Tibial nerve (tissue), 4 donors: ENCODE data around the gene TEX22. TPM values are rescaled to one million over a fixed set of nuclear protein-coding genes. Genes with fewer than 3 reads are reported as not detected.
A peak's percentile ranks its signal among the peaks of the same experiment; 100 is the strongest.

Experiments
- DNase-seq, 2 donors: peaks; one replicate each; pipeline ENCODE4 v3.0.0-alpha.2; 2019; ENCODE audit warnings: low spot score in 2 of 2
- H3K27ac ChIP-seq, 4 donors: fragments of 200-600 bp; sonication (generic) in 3 of 4; one replicate each; pipeline ENCODE4 v1.5.1; 2017 to 2019; ENCODE audit warnings: mild to moderate bottlenecking in 1 of 4
- H3K27me3 ChIP-seq, 2 donors: fragments of 200-600 bp; sonication (generic) in 1 of 2; one replicate each; pipeline versions ENCODE4 v1.5.1 to v1.6.0; 2017 to 2019
- H3K36me3 ChIP-seq, 3 donors: fragments of 200-600 bp; sonication (generic); one replicate each; pipeline ENCODE4 v1.5.1; 2018 to 2019
- H3K4me1 ChIP-seq, 4 donors: fragments of 200-600 bp; sonication (generic) in 3 of 4; one replicate each; pipeline ENCODE4 v1.5.1; 2017 to 2019
- H3K4me3 ChIP-seq, 4 donors: fragments of 200-600 bp; sonication (generic) in 3 of 4; one replicate each; pipeline ENCODE4 v1.5.1; 2017 to 2019; ENCODE audit warnings: mild to moderate bottlenecking in 1 of 4, moderate library complexity in 1 of 4
- H3K9me3 ChIP-seq, 4 donors: fragments of 200-600 bp; sonication (generic) in 3 of 4; one replicate each; pipeline ENCODE4 v1.5.1; 2017 to 2019
- EP300 ChIP-seq, 2 donors: sonication (generic); formaldehyde crosslinking; IDR thresholded peaks; one replicate each; pipeline ENCODE4 v1.6.1; 2017; ENCODE audit warnings: antibody characterized with exemption in 2 of 2, mild to moderate bottlenecking in 1 of 2
- POLR2A ChIP-seq, 2 donors: fragments of 450-650 bp; IDR thresholded peaks; one replicate each; pipeline ENCODE4 v1.6.1; 2017; ENCODE audit warnings: antibody characterized with exemption in 2 of 2, mild to moderate bottlenecking in 2 of 2, moderate library complexity in 2 of 2
- WGBS, 2 donors: methylation state at CpG; one replicate each; pipeline ENCODE4 v1.1.5; 2018; 5-methylcytosine and 5-hydroxymethylcytosine counted together
- total RNA-seq, 4 donors: library from RNA; depleted of rRNA; stranded (reverse); fragments of >200 nt; gene quantifications; one replicate each; pipeline ENCODE4 v1.1.0, GENCODE V29; 2016
- TF ChIP-seq, protein P1 (sequence below), 5 experiments: fragments of 200-600 bp in 3 of 5; fragments of 450-650 bp in 2 of 5; sonication (generic) in 3 of 5; IDR thresholded peaks; one replicate each; pipeline ENCODE4 v1.5.1; 2016 to 2019; ENCODE audit warnings: antibody characterized with exemption in 5 of 5, mild to moderate bottlenecking in 3 of 5, moderate library complexity in 2 of 5

The TEX22 gene
- total RNA-seq, 4 donors from 2014 or later = 0.84 to 1.3 (median 1.0) TPM

DNA sequence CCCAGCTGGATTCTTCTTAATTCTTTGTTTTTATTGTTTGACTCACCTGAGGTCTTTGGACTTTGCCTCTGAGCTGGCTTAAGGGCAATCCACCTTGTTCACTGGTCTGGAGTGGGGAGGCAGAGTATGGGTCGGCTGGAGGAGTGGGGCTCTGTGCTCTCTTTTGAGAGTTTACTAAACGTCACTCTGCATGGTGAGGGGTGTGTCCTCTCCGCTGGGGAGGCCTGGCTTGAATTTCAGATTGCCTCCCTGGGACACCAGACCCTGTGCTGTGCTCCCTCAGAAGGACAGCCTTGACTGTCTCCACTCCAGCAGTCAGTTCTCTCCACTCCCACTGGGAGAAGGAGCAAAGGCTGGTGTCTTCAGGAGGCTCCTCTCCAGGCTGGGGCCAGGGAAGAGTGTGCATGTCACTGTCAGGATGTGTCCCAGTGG, 19.4 kb downstream of the TEX22 start:
- Histone ChIP-seq H3K4me3 (no peak overlapping the region), H3K9me3 (no peaks in the 10 kb centered on the region), H3K27me3 (peaks cover 0 to 6% of the 10 kb centered on the region in 2 donors), H3K27ac (no peak overlapping the region), H3K36me3 (no peaks in the 10 kb centered on the region), H3K4me1 (peaks cover 0 to 44% (median 31%) of the 10 kb centered on the region in 4 donors)
- no peak for DNase-seq
- WGBS, 2 donors = 88 to 90% methylated on average over 3 of the region's 3 CpGs
- TF ChIP-seq, protein P1, sequence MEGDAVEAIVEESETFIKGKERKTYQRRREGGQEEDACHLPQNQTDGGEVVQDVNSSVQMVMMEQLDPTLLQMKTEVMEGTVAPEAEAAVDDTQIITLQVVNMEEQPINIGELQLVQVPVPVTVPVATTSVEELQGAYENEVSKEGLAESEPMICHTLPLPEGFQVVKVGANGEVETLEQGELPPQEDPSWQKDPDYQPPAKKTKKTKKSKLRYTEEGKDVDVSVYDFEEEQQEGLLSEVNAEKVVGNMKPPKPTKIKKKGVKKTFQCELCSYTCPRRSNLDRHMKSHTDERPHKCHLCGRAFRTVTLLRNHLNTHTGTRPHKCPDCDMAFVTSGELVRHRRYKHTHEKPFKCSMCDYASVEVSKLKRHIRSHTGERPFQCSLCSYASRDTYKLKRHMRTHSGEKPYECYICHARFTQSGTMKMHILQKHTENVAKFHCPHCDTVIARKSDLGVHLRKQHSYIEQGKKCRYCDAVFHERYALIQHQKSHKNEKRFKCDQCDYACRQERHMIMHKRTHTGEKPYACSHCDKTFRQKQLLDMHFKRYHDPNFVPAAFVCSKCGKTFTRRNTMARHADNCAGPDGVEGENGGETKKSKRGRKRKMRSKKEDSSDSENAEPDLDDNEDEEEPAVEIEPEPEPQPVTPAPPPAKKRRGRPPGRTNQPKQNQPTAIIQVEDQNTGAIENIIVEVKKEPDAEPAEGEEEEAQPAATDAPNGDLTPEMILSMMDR (IDR thresholded peaks at IDR 0.05) = no peak
- no peak for TF ChIP-seq EP300 (IDR thresholded peaks at IDR 0.05)
- no peak for TF ChIP-seq POLR2A (IDR thresholded peaks at IDR 0.05)

DNA sequence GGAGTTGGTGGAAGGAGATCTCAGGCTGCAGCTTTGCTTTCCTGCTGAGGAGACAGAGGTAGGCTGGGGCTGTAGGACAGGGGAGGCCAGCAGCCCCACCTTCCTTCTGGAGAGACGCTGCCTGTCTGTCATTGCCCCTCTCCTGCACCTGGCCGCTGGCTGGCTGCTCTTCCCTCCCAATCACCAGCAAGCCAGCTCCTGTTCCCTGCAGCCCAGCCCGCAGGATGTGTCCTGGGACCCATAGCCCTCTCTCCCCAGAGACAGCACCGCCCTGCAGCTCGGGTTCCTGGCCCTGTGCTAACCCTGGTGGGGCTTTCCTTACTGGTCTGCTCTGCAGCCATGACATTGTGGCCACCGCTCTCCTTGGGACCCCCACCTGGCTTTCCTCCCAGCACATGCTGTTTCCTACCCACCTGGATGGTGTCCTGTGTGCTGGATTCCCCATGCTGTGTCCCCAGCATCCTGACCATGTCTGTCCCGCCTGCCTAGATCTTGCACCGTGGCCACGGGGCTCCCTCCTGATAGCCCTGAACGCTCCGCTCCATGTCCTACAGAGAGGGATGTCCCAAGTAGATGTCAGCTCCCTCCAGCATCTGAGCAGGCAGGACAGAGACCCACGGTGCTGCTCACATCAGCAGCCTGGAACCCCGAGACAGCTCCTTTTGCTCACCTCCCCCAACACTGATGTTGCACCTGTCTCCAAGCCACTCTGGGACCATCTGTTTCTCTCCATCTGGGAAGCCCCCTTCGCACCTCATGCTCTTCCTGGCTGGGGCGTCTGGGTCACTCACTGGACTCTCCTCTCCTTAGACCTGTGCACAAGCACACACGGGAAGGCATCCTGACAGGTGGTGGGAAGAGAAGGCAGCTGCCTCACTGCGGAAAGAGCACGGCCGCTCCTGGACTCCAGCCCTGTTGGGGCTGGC, 20.2 kb downstream of the TEX22 start:
- Histone ChIP-seq H3K27me3 (no peaks in the 10 kb centered on the region), H3K27ac (peak overlapping the region in 3 of 4 donors; percentile 70 to 81 (median 80)), H3K4me1 (peaks cover 0 to 46% (median 31%) of the 10 kb centered on the region in 4 donors), H3K4me3 (peak overlapping the region; percentile 47 to 76 (median 56)), H3K9me3 (no peaks in the 10 kb centered on the region), H3K36me3 (no peaks in the 10 kb centered on the region)
- 78 to 80% methylated on average over 16 to 19 of the region's 19 CpGs for WGBS, 2 donors
- TF ChIP-seq, protein P1 (IDR thresholded peaks at IDR 0.05) = no peak
- no peak for TF ChIP-seq EP300 (IDR thresholded peaks at IDR 0.05)
- no peak for TF ChIP-seq POLR2A (IDR thresholded peaks at IDR 0.05)
- DNase-seq = no peak

GRCh38 chr14:105419195-105420091, 21.1 kb downstream of the TEX22 start, which contains the start of gene MTA1:
TSS of gene MTA1 (plus strand) at chr14:105419827. CDS start at chr14:105420036, 209 bp downstream.
- Histone ChIP-seq H3K4me1 (peaks cover 0 to 45% (median 30%) of the 10 kb centered on the region in 4 donors), H3K4me3 (peak within 1 kb of the TSS; percentile 47 to 84 (median 69)), H3K9me3 (no peaks in the 10 kb centered on the region), H3K27ac (peak within 1 kb of the TSS; percentile 60 to 85 (median 76)), H3K27me3 (no peaks in the 10 kb centered on the region), H3K36me3 (no peaks in the 10 kb centered on the region)
- WGBS, 2 donors = 5 to 13% methylated on average over 16 to 27 of the region's 96 CpGs
- no peak for DNase-seq
- TF ChIP-seq POLR2A (IDR thresholded peaks at IDR 0.05) = no peak
- no peak for TF ChIP-seq EP300 (IDR thresholded peaks at IDR 0.05)
- TF ChIP-seq, protein P1 (IDR thresholded peaks at IDR 0.05) = no peak

DNA sequence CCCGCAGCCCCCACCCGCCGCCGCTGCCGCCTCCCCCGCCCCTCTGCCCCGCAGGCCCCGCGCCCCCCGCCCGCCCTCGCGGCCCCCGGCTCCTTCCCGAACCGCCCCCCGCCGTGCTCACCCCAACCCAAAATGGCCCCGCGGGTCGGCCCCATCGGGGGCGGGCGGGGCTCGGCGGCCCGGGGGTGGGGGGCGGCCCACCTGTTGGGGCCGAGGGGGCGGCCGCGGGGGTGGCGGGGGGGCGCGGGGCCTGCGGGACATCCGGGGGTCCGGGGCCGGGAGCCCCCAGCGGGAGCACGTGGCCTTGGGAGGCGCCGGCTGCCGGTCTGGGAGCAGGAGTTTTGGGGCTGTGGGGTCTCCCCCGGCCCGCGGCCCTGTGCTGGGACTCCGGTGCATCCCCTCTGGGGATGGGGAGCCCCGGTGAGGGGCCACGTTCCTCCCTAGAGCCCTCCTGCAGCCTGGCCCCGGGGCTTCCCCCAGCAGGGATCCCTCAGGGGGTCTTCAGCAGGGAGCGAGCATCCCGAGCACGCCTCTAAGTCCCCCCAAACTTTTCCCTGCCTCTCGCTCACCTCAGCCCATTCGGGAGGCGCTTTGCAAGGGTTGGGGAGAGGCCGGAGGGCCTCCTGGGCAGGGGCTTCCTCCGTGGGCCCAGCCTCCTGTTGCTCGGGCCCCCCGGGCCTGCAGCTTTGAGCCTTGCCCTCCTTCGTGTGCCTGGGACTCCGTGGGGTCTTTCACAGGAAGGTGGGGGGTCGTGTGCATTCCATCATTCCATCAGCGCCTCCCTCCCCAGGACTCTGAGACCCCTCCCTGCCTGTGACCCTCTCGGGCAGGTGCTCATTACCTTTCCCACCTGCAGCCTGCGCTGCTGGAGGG, 22.0 kb downstream of the TEX22 start:
- Histone ChIP-seq H3K27ac (peak overlapping the region; percentile 12 to 85 (median 76)), H3K36me3 (peaks cover 0 to 8% (median 0%) of the 10 kb centered on the region in 3 donors), H3K27me3 (no peaks in the 10 kb centered on the region), H3K4me3 (peak overlapping the region; percentile 47 to 84 (median 69)), H3K9me3 (no peaks in the 10 kb centered on the region), H3K4me1 (peaks cover 0 to 40% (median 28%) of the 10 kb centered on the region in 4 donors)
- TF ChIP-seq POLR2A (IDR thresholded peaks at IDR 0.05) (no peak), EP300 (IDR thresholded peaks at IDR 0.05) (no peak)
- TF ChIP-seq, protein P1 (IDR thresholded peaks at IDR 0.05) = no peak
- WGBS, 2 donors = 4 to 5% methylated on average over 11 to 19 of the region's 67 CpGs
- DNase-seq = no peak
